IMR-90 (cell line): ENCODE data around the gene AGBL1. TPM values are rescaled to one million over a fixed set of nuclear protein-coding genes. Genes with fewer than 3 reads are reported as not detected.

Experiments
- ATAC-seq: fragments of 200-7000 bp; cut with Tn5 transposase; 2 replicates; pipeline ENCODE4 v1.9.1; 2020; ENCODE audit warnings: low read depth, mild to moderate bottlenecking, moderate library complexity
- BruUV-seq: library from RNA; stranded (reverse); fragments of 400-500 nt; replicated peaks from 2 replicates; lab custom pipeline; 2021; lab: Mats Ljungman, UMichigan
- CTCF ChIA-PET: fragments of 300-600 bp; formaldehyde crosslinking; extraction: SDS; loops from one replicate; lab custom pipeline; 2021; ENCODE audit warnings: antibody characterized with exemption; lab: Yijun Ruan, JAX
- POLR2A ChIA-PET: fragments of 300-600 bp; sonication (Branson Sonifier 250); formaldehyde crosslinking; loops from one replicate; lab custom pipeline; 2022; ENCODE audit warnings: antibody characterized with exemption; ENCODE audit not compliant: unreplicated experiment; lab: Charles Lee
- DNase-seq: peaks from one replicate; pipeline ENCODE4 v3.0.0; 2013
- H2AFZ ChIP-seq: replicated peaks from 2 replicates; pipeline ENCODE3; 2013; ENCODE audit warnings: low read length, mild to moderate bottlenecking; ENCODE audit not compliant: poor library complexity
- H2AK5ac ChIP-seq: 2 replicates; pipeline ENCODE4 v1.6.1; 2013; ENCODE audit warnings: low read depth, low read length, inconsistent platforms
- H2AK9ac ChIP-seq: replicated peaks from 2 replicates; pipeline ENCODE3; 2013; ENCODE audit warnings: mild to moderate bottlenecking, low read depth, low read length, moderate library complexity; ENCODE audit not compliant: poor library complexity
- H2BK120ac ChIP-seq: 2 replicates; pipeline ENCODE4 v1.6.1; 2013; ENCODE audit warnings: low read depth, low read length, inconsistent platforms
- H2BK15ac ChIP-seq: 3 replicates; pipeline ENCODE4 v1.6.1; 2013; ENCODE audit warnings: low read depth, low read length, inconsistent platforms
- H2BK20ac ChIP-seq: 2 replicates; pipeline ENCODE4 v1.6.1; 2013; ENCODE audit warnings: low read depth, mild to moderate bottlenecking, inconsistent platforms, low read length, moderate library complexity
- H2BK5ac ChIP-seq: 2 replicates; pipeline ENCODE4 v1.6.1; 2013; ENCODE audit warnings: mild to moderate bottlenecking, low read depth, low read length, inconsistent platforms; ENCODE audit not compliant: poor library complexity, severe bottlenecking
- H3K14ac ChIP-seq: replicated peaks from 2 replicates; pipeline ENCODE4 v1.6.1; 2013; ENCODE audit warnings: low read depth, low read length, inconsistent platforms
- H3K18ac ChIP-seq: 2 replicates; pipeline ENCODE4 v1.6.1; 2013; ENCODE audit warnings: low read depth, low read length, control low read depth
- H3K23ac ChIP-seq: 2 replicates; pipeline ENCODE4 v1.6.1; 2013; ENCODE audit warnings: low read depth, low read length, inconsistent platforms
- H3K27ac ChIP-seq: 2 replicates; pipeline ENCODE4 v1.5.1; 2013; ENCODE audit warnings: mild to moderate bottlenecking, control low read depth, low read length; ENCODE audit not compliant: insufficient read depth
- H3K27me3 ChIP-seq: 2 replicates; pipeline ENCODE4 v1.6.1; 2013; ENCODE audit warnings: low read length; ENCODE audit not compliant: control insufficient read depth, insufficient read depth
- H3K36me3 ChIP-seq: 2 replicates; pipeline ENCODE4 v1.6.1; 2013; ENCODE audit warnings: low read length, mixed read lengths; ENCODE audit not compliant: control insufficient read depth, insufficient read depth
- H3K4ac ChIP-seq: 2 replicates; pipeline ENCODE4 v1.6.1; 2013; ENCODE audit warnings: low read depth, low read length, inconsistent platforms
- H3K4me1 ChIP-seq: 2 replicates; pipeline ENCODE4 v1.6.1; 2013; ENCODE audit warnings: low read length, mixed read lengths; ENCODE audit not compliant: control insufficient read depth, insufficient read depth
- H3K4me2 ChIP-seq: 2 replicates; pipeline ENCODE4 v1.6.1; 2013; ENCODE audit warnings: low read depth, mild to moderate bottlenecking, control low read depth, low read length, moderate library complexity
- H3K4me3 ChIP-seq: 2 replicates; pipeline ENCODE4 v1.5.1; 2013; ENCODE audit warnings: low read depth, mild to moderate bottlenecking, control low read depth, low read length, moderate library complexity; ENCODE audit not compliant: insufficient read depth
- H3K56ac ChIP-seq: 2 replicates; pipeline ENCODE4 v1.6.1; 2013; ENCODE audit warnings: low read length, inconsistent platforms; ENCODE audit not compliant: insufficient read depth; ENCODE audit errors: extremely low read depth
- H3K79me1 ChIP-seq, 2 experiments: 2 replicates each; pipeline ENCODE4 v1.6.1; 2013; ENCODE audit warnings: low read length in 2 of 2, inconsistent platforms in 1 of 2, low read depth in 1 of 2
- H3K9ac ChIP-seq: 2 replicates; pipeline ENCODE4 v1.6.1; 2013; ENCODE audit warnings: low read depth, low read length, control low read depth
- H3K9me1 ChIP-seq: 2 replicates; pipeline ENCODE4 v1.6.1; 2013; ENCODE audit warnings: low read length, inconsistent platforms; ENCODE audit not compliant: insufficient read depth
- H3K9me3 ChIP-seq: 2 replicates; pipeline ENCODE4 v1.6.1; 2013; ENCODE audit warnings: low read length; ENCODE audit not compliant: control insufficient read depth, insufficient read depth
- H4K20me1 ChIP-seq: 2 replicates; pipeline ENCODE4 v1.6.1; 2013; ENCODE audit warnings: low read length, inconsistent platforms; ENCODE audit not compliant: insufficient read depth
- H4K5ac ChIP-seq: 2 replicates; pipeline ENCODE4 v1.6.1; 2013; ENCODE audit warnings: mild to moderate bottlenecking, low read depth, low read length, control low read depth
- H4K8ac ChIP-seq, 2 experiments: 2 replicates each; pipeline ENCODE4 v1.6.1; 2013; ENCODE audit warnings: low read depth in 2 of 2, low read length in 2 of 2, control low read depth in 1 of 2, inconsistent platforms in 1 of 2
- H4K91ac ChIP-seq: 2 replicates; pipeline ENCODE4 v1.6.1; 2013; ENCODE audit warnings: low read depth, low read length, inconsistent platforms; ENCODE audit not compliant: insufficient read depth
- BHLHE40 ChIP-seq: fragments of 150-350 bp; IDR thresholded peaks from 2 replicates; pipeline ENCODE4 v1.6.1; 2016; ENCODE audit warnings: mild to moderate bottlenecking, low read depth, low read length
- CEBPB ChIP-seq: IDR thresholded peaks from 2 replicates; pipeline ENCODE4 v1.6.1; 2012; ENCODE audit warnings: low read depth, low read length, improper control_type of control experiment
- CHD1 ChIP-seq: IDR thresholded peaks from 2 replicates; pipeline ENCODE4 v1.6.1; 2012; ENCODE audit warnings: low read depth, low read length, improper control_type of control experiment
- CTCF ChIP-seq: conservative IDR thresholded peaks from 2 replicates; pipeline ENCODE4 v1.5.1; 2012; ENCODE audit warnings: mild to moderate bottlenecking, low read depth, low read length, improper control_type of control experiment
- FOS ChIP-seq: fragments of 150-350 bp; IDR thresholded peaks from 2 replicates; pipeline ENCODE4 v1.6.1; 2016; ENCODE audit warnings: low read depth, low read length
- MAFK ChIP-seq: IDR thresholded peaks from 2 replicates; pipeline ENCODE4 v1.6.1; 2012; ENCODE audit warnings: low read depth, low read length, improper control_type of control experiment
- MAZ ChIP-seq: IDR thresholded peaks from 2 replicates; pipeline ENCODE4 v1.6.1; 2012; ENCODE audit warnings: low read depth, mild to moderate bottlenecking, low read length, improper control_type of control experiment, moderate library complexity, borderline replicate concordance
- MXI1 ChIP-seq: IDR thresholded peaks from 2 replicates; pipeline ENCODE4 v1.6.1; 2012; ENCODE audit warnings: low read depth, mild to moderate bottlenecking, low read length, moderate library complexity, borderline replicate concordance
- NFE2L2 ChIP-seq: fragments of 150-350 bp; IDR thresholded peaks from 2 replicates; pipeline ENCODE4 v1.6.1; 2016; ENCODE audit warnings: low read depth, mild to moderate bottlenecking, low read length
- POLR2A ChIP-seq: IDR thresholded peaks from 2 replicates; pipeline ENCODE4 v1.6.1; 2012; ENCODE audit warnings: mild to moderate bottlenecking, low read depth, low read length
- RAD21 ChIP-seq: IDR thresholded peaks from 2 replicates; pipeline ENCODE4 v1.6.1; 2012; ENCODE audit warnings: low read length, improper control_type of control experiment
- RCOR1 ChIP-seq: IDR thresholded peaks from 2 replicates; pipeline ENCODE4 v1.6.1; 2012; ENCODE audit warnings: mild to moderate bottlenecking, low read length, improper control_type of control experiment; ENCODE audit not compliant: insufficient replicate concordance
- SMC3 ChIP-seq: fragments of 150-350 bp; IDR thresholded peaks from 2 replicates; pipeline ENCODE4 v1.6.1; 2016; ENCODE audit warnings: low read depth, mild to moderate bottlenecking, antibody characterized with exemption, low read length, moderate library complexity
- WGBS, 2 experiments: methylation state at CpG; one replicate each; pipeline versions ENCODE4 v1.1.5 to v1.1.7; 2013; ENCODE audit warnings: missing lambda C conversion rate in 2 of 2; ENCODE audit not compliant: insufficient read length in 1 of 2; ENCODE audit errors: extremely low coverage in 2 of 2; 5-methylcytosine and 5-hydroxymethylcytosine counted together
- dilution Hi-C: fragments of 300-500 bp; cut with HindIII; formaldehyde crosslinking; loops from one replicate; pipeline ENCODE4 v1.14.3; 2018; ENCODE audit warnings: low sequenced_read_pairs; ENCODE audit not compliant: unreplicated experiment
- in situ Hi-C: fragments of 300-500 bp; cut with MboI; formaldehyde crosslinking; loops from 3 replicates; pipeline ENCODE4 v1.14.3; 2019; ENCODE audit warnings: low sequenced_read_pairs, inconsistent platforms, mixed read lengths
- intact Hi-C: fragments of 100-400 bp; cut with micrococcal nuclease; formaldehyde crosslinking; loops from 2 replicates; pipeline ENCODE4 v1.10.0; 2022
- polyA plus RNA-seq, 3 experiments: library from polyadenylated mRNA; depleted of rRNA; stranded (reverse); fragments of >200 nt; gene quantifications; 2 replicates each; pipeline ENCODE4 v1.2.3, GENCODE V29; 2012; ENCODE audit warnings: low replicate concordance in 1 of 3
- total RNA-seq: library from RNA; depleted of rRNA; stranded (reverse); fragments of >200 nt; gene quantifications from 2 replicates; pipeline ENCODE4 v1.2.3, GENCODE V29; 2012
- TF ChIP-seq, protein P1 (sequence below): fragments of 150-350 bp; IDR thresholded peaks from 2 replicates; pipeline ENCODE4 v1.6.1; 2017; ENCODE audit warnings: mild to moderate bottlenecking, antibody characterized with exemption, low read length, low read depth
- TF ChIP-seq, protein P2 (sequence below): fragments of 150-350 bp; IDR thresholded peaks from 2 replicates; pipeline ENCODE4 v1.6.1; 2016; ENCODE audit warnings: low read depth, mild to moderate bottlenecking, low read length, moderate library complexity, borderline replicate concordance

The AGBL1 gene
- total and polyA plus RNA-seq, 2 of the 4 experiments (the other 2 are of a cell fraction), result not detected

DNA sequence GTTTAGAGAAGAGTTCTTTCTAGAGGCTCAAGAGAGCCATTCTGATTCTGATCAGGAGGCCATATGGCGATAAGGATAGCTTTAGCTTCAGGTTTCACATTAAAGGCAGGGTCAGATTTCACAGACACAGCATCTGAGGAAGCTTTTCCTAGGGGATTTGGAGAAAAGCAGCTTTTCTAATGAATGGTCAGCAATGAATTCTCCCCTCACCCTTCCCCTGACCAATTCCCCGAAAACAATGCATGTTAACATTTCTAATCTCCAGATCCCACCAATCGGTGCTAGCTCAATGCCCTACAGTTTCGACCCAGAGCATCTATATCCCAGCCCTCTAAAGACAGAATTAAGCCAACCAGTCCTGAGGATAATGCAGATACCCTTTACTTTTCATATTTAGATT, 9.8 kb downstream of the AGBL1 start:
- H3K36me3 ChIP-seq, result no peaks in the 10 kb centered on the region
- H4K5ac ChIP-seq, result no peak overlapping the region
- POLR2A ChIA-PET, result no interaction called here
- TF ChIP-seq RAD21, result no peak
- no peak for TF ChIP-seq BHLHE40
- TF ChIP-seq CEBPB, result no peak
- TF ChIP-seq NFE2L2, result no peak
- no peak for TF ChIP-seq RCOR1
- no peak for TF ChIP-seq SMC3
- TF ChIP-seq, protein P1, sequence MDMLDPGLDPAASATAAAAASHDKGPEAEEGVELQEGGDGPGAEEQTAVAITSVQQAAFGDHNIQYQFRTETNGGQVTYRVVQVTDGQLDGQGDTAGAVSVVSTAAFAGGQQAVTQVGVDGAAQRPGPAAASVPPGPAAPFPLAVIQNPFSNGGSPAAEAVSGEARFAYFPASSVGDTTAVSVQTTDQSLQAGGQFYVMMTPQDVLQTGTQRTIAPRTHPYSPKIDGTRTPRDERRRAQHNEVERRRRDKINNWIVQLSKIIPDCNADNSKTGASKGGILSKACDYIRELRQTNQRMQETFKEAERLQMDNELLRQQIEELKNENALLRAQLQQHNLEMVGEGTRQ, result no peak
- no peak for TF ChIP-seq MAZ
- TF ChIP-seq, protein P2, sequence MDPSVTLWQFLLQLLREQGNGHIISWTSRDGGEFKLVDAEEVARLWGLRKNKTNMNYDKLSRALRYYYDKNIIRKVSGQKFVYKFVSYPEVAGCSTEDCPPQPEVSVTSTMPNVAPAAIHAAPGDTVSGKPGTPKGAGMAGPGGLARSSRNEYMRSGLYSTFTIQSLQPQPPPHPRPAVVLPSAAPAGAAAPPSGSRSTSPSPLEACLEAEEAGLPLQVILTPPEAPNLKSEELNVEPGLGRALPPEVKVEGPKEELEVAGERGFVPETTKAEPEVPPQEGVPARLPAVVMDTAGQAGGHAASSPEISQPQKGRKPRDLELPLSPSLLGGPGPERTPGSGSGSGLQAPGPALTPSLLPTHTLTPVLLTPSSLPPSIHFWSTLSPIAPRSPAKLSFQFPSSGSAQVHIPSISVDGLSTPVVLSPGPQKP, result no peak
- no peak for TF ChIP-seq CTCF
- TF ChIP-seq POLR2A, result no peak
- TF ChIP-seq FOS, result no peak
- TF ChIP-seq MAFK, result no peak
- no peak for TF ChIP-seq MXI1
- no peak for TF ChIP-seq CHD1
- DNase-seq (no peak), ATAC-seq (no peak)
- no peak overlapping the region for H2AK9ac ChIP-seq
- no peak overlapping the region for H3K9ac ChIP-seq
- H3K9me1 ChIP-seq, result no peaks in the 10 kb centered on the region
- H3K27ac ChIP-seq, result no peak overlapping the region
- dilution Hi-C loops (no loop called here), in situ Hi-C loops (no loop called here), intact Hi-C loops (no loop called here)
- CTCF ChIA-PET, result no interaction called here
- H2BK15ac ChIP-seq, result no peak overlapping the region
- H3K9me3 ChIP-seq, result peaks cover 17% of the 10 kb centered on the region
- H3K4me2 ChIP-seq, result no peak overlapping the region
- H3K4me1 ChIP-seq, result no peaks in the 10 kb centered on the region
- no peak overlapping the region for H2AFZ ChIP-seq
- H3K23ac ChIP-seq, result no peak overlapping the region
- no peak overlapping the region for H3K4me3 ChIP-seq
- BruUV-seq, result no TSS peak
- H2BK20ac ChIP-seq, result no peak overlapping the region
- no peak overlapping the region for H3K4ac ChIP-seq
- no peak overlapping the region for H4K8ac ChIP-seq
- H4K91ac ChIP-seq, result no peak overlapping the region
- no peak overlapping the region for H3K18ac ChIP-seq
- H3K14ac ChIP-seq, result no peak overlapping the region
- no peak overlapping the region for H3K56ac ChIP-seq
- no peak overlapping the region for H2BK5ac ChIP-seq
- no peak overlapping the region for H2AK5ac ChIP-seq
- H3K79me1 ChIP-seq, result no peaks in the 10 kb centered on the region
- H3K27me3 ChIP-seq, result no peaks in the 10 kb centered on the region
- H4K20me1 ChIP-seq, result no peaks in the 10 kb centered on the region
- no peak overlapping the region for H2BK120ac ChIP-seq
- no CpG with 5 or more reads among the region's 4 CpGs for WGBS, 2 experiments
